ENCODE results near the gene MYH9.

The MYH9 gene

DNA sequence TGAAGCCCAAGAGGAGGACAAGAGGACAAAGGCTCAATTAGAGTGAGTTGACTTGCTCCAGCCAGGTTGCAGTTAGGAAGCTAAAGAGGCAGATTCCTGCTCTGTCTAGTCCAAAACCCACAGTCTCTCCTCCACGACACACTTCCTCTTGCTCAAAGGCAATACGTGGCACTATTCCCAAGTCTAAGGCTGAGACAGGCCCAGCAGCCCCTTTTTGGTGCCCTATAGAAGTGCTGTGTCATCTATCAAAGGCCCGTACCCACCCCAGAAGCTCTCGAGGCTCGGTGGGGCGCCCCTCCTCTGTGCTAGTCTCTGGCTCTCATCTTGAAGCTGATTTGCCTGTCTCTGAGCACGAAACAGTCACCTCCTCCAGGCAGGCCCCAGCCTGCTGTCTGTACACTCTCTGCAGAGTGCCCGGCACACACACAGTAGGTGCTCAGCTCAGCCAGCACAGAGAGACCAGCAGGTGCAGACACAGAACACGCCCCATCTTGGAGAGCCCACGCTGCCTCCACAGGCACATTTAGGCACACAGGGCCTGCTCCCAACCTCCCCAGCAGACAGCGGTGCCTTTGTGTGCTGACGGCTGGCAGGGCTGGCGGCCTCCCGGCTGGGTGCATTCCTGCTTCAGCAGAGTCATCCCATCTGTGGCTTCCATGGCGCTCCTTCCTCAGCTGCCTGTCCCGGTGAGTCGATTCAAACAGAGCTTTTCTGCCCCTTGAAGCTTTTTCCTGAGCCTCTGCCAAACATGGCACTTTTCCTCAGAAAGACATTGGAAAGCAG lies 52.8 kb downstream of the MYH9 start:
- no peak for FAIRE-seq
- TF ChIP-seq, protein P1, sequence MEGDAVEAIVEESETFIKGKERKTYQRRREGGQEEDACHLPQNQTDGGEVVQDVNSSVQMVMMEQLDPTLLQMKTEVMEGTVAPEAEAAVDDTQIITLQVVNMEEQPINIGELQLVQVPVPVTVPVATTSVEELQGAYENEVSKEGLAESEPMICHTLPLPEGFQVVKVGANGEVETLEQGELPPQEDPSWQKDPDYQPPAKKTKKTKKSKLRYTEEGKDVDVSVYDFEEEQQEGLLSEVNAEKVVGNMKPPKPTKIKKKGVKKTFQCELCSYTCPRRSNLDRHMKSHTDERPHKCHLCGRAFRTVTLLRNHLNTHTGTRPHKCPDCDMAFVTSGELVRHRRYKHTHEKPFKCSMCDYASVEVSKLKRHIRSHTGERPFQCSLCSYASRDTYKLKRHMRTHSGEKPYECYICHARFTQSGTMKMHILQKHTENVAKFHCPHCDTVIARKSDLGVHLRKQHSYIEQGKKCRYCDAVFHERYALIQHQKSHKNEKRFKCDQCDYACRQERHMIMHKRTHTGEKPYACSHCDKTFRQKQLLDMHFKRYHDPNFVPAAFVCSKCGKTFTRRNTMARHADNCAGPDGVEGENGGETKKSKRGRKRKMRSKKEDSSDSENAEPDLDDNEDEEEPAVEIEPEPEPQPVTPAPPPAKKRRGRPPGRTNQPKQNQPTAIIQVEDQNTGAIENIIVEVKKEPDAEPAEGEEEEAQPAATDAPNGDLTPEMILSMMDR (IDR thresholded peaks at IDR 0.05; ENCODE audit: insufficient read depth, missing control alignments), result no peak
- no peak for DNase-seq (ENCODE audit: insufficient read length, low spot score)

DNA sequence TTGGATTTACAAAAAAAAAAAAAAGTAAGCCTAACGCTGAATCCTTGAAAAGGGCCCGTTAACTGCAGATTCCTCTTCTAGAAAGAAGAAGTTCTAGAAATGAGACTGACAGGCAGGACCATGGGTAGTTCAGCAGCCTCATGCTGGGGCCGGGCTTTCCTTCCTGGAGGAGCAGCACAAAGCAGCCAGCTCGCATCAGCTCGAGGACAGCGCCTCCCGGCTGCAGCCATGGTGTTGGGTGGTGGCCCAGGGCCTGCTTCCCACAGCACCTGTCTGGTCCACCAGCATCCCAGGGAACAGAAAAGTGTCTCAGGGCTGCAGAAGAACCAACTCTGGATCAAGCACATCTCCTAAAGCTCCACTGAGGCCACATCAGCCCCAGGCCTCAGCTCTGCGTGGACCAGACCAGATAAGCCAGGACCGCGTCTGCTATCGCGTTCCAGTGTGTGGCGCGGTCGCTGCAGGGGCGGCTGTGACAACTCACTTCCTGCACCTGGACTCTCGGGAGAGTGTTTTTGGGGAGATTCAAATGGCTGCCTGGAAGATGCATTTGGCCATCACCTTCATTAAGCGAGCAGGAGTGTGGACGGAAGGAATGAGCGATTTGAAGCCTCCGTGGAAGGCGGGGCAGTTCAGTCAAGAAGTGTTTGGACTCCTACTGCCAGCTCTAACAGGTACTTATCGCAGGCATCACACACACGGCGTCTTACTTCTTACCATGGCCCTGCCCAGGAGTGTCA lies 53.5 kb downstream of the MYH9 start:
- TF ChIP-seq, protein P1 (IDR thresholded peaks at IDR 0.05; ENCODE audit: insufficient read depth, missing control alignments), result no peak
- DNase-seq (ENCODE audit: insufficient read length, low spot score) (no peak), FAIRE-seq (no peak)

DNA sequence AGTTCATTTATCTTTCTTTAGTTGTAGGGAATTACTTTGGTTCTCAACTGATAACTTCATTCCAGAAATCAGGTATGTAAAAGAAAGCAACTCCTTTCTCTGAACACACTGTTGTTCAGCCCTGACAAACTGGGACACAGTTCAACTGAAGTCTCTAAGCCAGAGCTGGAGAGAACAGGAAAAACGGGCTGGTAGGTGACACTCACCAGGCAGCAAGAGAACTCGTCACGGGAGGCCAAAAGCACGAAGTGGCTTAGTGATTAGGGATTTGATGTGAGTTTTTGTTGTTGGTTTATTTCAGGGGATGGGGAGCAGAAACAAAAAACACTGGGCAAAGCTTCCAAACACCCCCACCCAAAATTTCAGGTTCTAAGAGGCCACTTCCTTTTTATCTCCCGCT lies 54.1 kb downstream of the MYH9 start:
- no peak for FAIRE-seq
- TF ChIP-seq, protein P1 (IDR thresholded peaks at IDR 0.05; ENCODE audit: insufficient read depth, missing control alignments), result no peak
- no peak for DNase-seq (ENCODE audit: insufficient read length, low spot score)

DNA sequence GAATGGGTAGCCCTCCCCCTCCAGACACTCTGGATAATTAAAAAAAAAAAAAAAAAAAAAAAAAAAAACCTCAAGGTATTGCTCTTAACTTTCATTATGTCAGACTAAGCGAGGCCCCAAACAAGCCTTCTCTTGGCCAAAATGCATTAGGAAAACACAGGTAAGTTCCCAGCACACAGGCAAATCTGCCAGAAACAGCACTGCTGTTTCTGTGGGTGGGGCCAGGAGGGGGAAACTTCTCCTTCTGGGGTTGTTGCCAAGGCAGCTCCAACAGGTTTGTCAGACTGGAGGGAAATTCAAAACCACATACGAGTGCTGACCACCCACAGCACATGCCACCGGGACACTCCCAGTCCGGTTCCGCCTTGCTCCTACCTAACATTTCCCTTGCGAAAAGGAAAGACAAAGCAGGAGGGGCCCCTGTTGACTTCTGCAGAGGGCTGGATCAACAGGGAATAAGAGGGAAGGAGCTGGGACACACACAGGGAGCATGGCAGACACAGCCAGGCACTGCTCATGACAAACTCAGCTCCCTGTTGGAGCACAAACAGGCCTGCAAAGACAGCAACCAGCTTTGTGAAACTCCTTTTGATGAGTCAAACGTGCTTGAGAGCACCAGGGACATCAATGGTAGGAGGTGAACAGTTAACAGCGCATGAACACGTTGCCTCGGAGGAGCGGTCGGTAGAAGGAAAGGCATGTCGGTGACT lies 55.0 kb downstream of the MYH9 start:
- DNase-seq (ENCODE audit: insufficient read length, low spot score) (no peak), FAIRE-seq (no peak)
- TF ChIP-seq, protein P1 (IDR thresholded peaks at IDR 0.05; ENCODE audit: insufficient read depth, missing control alignments), result no peak

DNA sequence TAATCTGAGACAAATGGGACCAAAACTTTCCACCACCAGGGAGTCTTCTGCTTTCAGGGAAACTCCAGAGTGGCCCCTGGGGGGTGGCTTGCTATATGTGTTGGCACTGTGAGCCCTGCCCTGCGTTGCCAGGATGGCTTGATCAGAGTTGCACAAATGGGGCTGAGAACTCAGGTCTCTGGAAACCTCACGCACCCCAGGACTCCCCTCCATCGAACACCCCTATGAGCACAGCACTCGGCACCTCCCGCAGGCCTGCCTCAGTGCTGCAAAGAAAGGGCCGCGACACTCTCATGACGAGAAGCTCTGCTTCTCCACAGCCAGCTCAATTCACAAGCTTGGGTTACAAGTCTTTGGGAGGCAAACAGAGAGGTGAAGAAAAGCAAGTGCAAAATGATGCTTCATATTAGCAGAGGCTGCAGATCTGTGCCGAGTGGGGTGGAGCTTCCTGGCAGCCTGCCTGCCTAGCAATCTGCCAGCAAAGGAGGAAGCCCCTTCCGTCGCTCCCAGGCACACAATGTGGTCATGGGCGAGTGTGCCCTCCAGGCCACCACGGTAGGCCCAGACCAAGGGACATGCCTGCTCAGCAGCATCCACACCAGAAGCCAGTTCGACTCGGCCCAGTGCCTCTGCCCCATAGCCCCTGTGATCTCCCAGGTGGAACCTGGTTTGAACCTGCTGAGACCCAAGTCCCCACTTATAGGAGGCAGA lies 55.7 kb downstream of the MYH9 start:
- TF ChIP-seq, protein P1 (IDR thresholded peaks at IDR 0.05; ENCODE audit: insufficient read depth, missing control alignments), result no peak
- FAIRE-seq, result no peak
- DNase-seq (ENCODE audit: insufficient read length, low spot score), result no peak

DNA sequence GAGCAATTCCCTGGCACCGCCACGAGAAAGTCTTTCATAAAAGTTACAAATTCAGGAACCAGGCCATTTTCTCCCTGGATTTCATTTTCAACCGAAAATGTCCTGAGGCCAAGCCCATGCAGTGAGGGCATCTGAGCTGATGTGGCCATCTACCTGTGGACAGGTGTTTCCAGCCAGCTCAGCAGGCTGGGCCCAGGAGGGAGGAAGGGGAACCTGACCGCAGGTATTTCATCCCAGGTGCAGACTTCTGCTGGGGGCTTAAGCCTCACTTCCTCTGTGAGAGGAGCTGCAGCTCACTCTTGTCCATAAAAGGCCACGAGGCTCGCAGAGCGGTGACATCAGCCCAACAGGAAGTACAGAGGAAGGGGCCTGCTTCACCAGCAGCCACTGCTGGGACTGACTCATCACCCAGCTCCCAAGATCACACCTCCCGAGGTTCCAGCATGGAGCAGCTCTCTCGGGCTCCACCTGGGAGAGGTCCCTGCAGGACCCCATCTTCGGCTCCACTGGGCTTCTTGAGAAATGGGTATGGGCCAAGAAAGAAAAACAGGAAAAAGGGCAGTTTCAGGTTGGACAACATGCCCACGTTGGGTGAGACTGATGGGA lies 56.4 kb downstream of the MYH9 start:
- FAIRE-seq (no peak), DNase-seq (ENCODE audit: insufficient read length, low spot score) (no peak)
- TF ChIP-seq, protein P1 (IDR thresholded peaks at IDR 0.05; ENCODE audit: insufficient read depth, missing control alignments), result no peak
